Stimulated activated CD4-positive, alpha-beta T cell treated with anti-CD3 and anti-CD28 coated beads, Interleukin-4, amount 100 ng/mL, for 48 hours (primary cell): ENCODE results near the gene ZDHHC6.
"Not testable (repeated sequence)": the region's sequence is repeated elsewhere in the genome, so short reads cannot be mapped to it uniquely, and the experiment has no call there.

ENCODE experiments used
- DNase-seq, 2 donors: peaks; one replicate each; pipeline ENCODE4 v3.0.0-alpha.2; 2020; ENCODE audit warnings: low read depth in 2 of 2

Gene ZDHHC6

GRCh38 chr10:112446055-112446854 is 459 bp downstream of the ZDHHC6 start:
- no peak for DNase-seq

- no peak for DNase-seq
These were observed 4.7 kb downstream of the ZDHHC6 start for GRCh38 chr10:112442063-112442462.

GRCh38 chr10:112441520-112441919 is 5.2 kb downstream of the ZDHHC6 start:
- no peak for DNase-seq

- DNase-seq, result no peak
These were observed 8.4 kb downstream of the ZDHHC6 start for GRCh38 chr10:112438356-112438755.

- DNase-seq, result no peak
These were observed 11.6 kb downstream of the ZDHHC6 start for GRCh38 chr10:112434988-112435619.

- DNase-seq, result no peak
These were observed 13.6 kb downstream of the ZDHHC6 start for GRCh38 chr10:112433136-112433535.

GRCh38 chr10:112429654-112430230 is 17.0 kb downstream of the ZDHHC6 start:
- DNase-seq, result no peak

GRCh38 chr10:112429147-112429546 is 17.6 kb downstream of the ZDHHC6 start:
- DNase-seq, result no peak

- DNase-seq, result no peak
These were observed 20.6 kb downstream of the ZDHHC6 start for GRCh38 chr10:112426111-112426510.

GRCh38 chr10:112424651-112425050 is 22.1 kb downstream of the ZDHHC6 start:
- no peak for DNase-seq

GRCh38 chr10:112421731-112422130 is 25.0 kb downstream of the ZDHHC6 start:
- DNase-seq, result no peak

GRCh38 chr10:112412696-112413095 is 34.0 kb downstream of the ZDHHC6 start:
- DNase-seq, result no peak

GRCh38 chr10:112409755-112410154 is 37.0 kb downstream of the ZDHHC6 start:
- no peak for DNase-seq

- no peak for DNase-seq
These were observed 37.4 kb downstream of the ZDHHC6 start for GRCh38 chr10:112409299-112409698.

- no peak for DNase-seq
These were observed 39.0 kb downstream of the ZDHHC6 start for GRCh38 chr10:112407696-112408095.

GRCh38 chr10:112406806-112407205 is 39.9 kb downstream of the ZDHHC6 start:
- DNase-seq, result not testable (repeated sequence)

GRCh38 chr10:112404617-112405016 is 42.1 kb downstream of the ZDHHC6 start:
- no peak for DNase-seq

GRCh38 chr10:112402917-112403316 is 43.8 kb downstream of the ZDHHC6 start:
- DNase-seq, result no peak

- DNase-seq, result no peak
These were observed 49.1 kb downstream of the ZDHHC6 start for GRCh38 chr10:112397592-112397991.

- no peak for DNase-seq
These were observed 50.7 kb downstream of the ZDHHC6 start for GRCh38 chr10:112395809-112396530.

GRCh38 chr10:112394475-112394875 is 52.2 kb downstream of the ZDHHC6 start:
- no peak for DNase-seq

GRCh38 chr10:112393827-112394226 is 52.9 kb downstream of the ZDHHC6 start:
- no peak for DNase-seq
